MG63 (cell line): ENCODE data around the gene TGFA. TPM values are rescaled to one million over a fixed set of nuclear protein-coding genes. Genes with fewer than 3 reads are reported as not detected.

ENCODE experiments used
- DNase-seq: peaks from one replicate; pipeline ENCODE4 v3.0.0-alpha.2; 2020
- H3K27me3 ChIP-seq: fragments of 250-450 bp; sonication (Bioruptor Pico); 2 replicates; pipeline ENCODE4 v1.5.1; 2020; ENCODE audit warnings: mild to moderate bottlenecking, moderate library complexity
- H3K36me3 ChIP-seq: fragments of 250-450 bp; sonication (Bioruptor Pico); 2 replicates; pipeline ENCODE4 v1.5.1; 2020; ENCODE audit warnings: mild to moderate bottlenecking, moderate library complexity
- H3K4me3 ChIP-seq: fragments of 250-450 bp; sonication (Bioruptor Pico); 2 replicates; pipeline ENCODE4 v1.5.1; 2020; ENCODE audit warnings: mild to moderate bottlenecking, moderate library complexity
- H3K9me3 ChIP-seq: fragments of 250-450 bp; sonication (Bioruptor Pico); 2 replicates; pipeline ENCODE4 v1.5.1; 2020; ENCODE audit warnings: mild to moderate bottlenecking, moderate library complexity
- total RNA-seq: library from RNA; depleted of rRNA; stranded (reverse); fragments of >200 nt; shearing (Covaris generic); gene quantifications from 2 replicates; pipeline ENCODE4 v1.2.3, GENCODE V29; 2014; ENCODE audit warnings: low replicate concordance

TGFA gene
- total RNA-seq, 1 experiment from 2014 or later: 0.43 TPM

- Histone ChIP-seq H3K27me3 (peaks cover 6% of the 10 kb centered on the region), H3K36me3 (no peaks in the 10 kb centered on the region), H3K4me3 (no peak overlapping the region), H3K9me3 (no peaks in the 10 kb centered on the region)
- no peak for DNase-seq
Measured at GRCh38 chr2:70558195-70558808, 4.7 kb upstream of the TGFA start.

- no peak for DNase-seq
Measured at GRCh38 chr2:70557171-70557838, 3.7 kb upstream of the TGFA start.

GRCh38 chr2:70556608-70557007 lies 3.0 kb upstream of the TGFA start:
- Histone ChIP-seq H3K9me3 (no peaks in the 10 kb centered on the region), H3K36me3 (no peaks in the 10 kb centered on the region), H3K4me3 (no peak overlapping the region), H3K27me3 (peaks cover 21% of the 10 kb centered on the region)
- DNase-seq: no peak

More at GRCh38 chr2:70557171-70557838, 3.7 kb upstream of the TGFA start:
- Histone ChIP-seq H3K36me3 (no peaks in the 10 kb centered on the region), H3K9me3 (no peaks in the 10 kb centered on the region), H3K27me3 (peaks cover 16% of the 10 kb centered on the region), H3K4me3 (no peak overlapping the region)

- H3K4me3 ChIP-seq: peak overlapping the region; percentile 47
- H3K27me3 ChIP-seq: peaks cover 26% of the 10 kb centered on the region
- DNase-seq: no peak
- H3K36me3 ChIP-seq: no peaks in the 10 kb centered on the region
- H3K9me3 ChIP-seq: no peaks in the 10 kb centered on the region
Measured at GRCh38 chr2:70554338-70554892, 789 bp upstream of the TGFA start.

- peaks cover 26% of the 10 kb centered on the region for H3K27me3 ChIP-seq
- DNase-seq: no peak
- no peaks in the 10 kb centered on the region for H3K36me3 ChIP-seq
- no peaks in the 10 kb centered on the region for H3K9me3 ChIP-seq
- H3K4me3 ChIP-seq: peak overlapping the region; percentile 47
Measured at GRCh38 chr2:70553334-70553583, 367 bp downstream of the TGFA start.

- peaks cover 26% of the 10 kb centered on the region for H3K27me3 ChIP-seq
- H3K36me3 ChIP-seq: no peaks in the 10 kb centered on the region
- peak overlapping the region; percentile 47 for H3K4me3 ChIP-seq
- no peaks in the 10 kb centered on the region for H3K9me3 ChIP-seq
- no peak for DNase-seq
Measured at GRCh38 chr2:70552501-70553333, 909 bp downstream of the TGFA start.

- DNase-seq: no peak
- no peaks in the 10 kb centered on the region for H3K36me3 ChIP-seq
- H3K9me3 ChIP-seq: no peaks in the 10 kb centered on the region
- H3K4me3 ChIP-seq: no peak overlapping the region
- H3K27me3 ChIP-seq: peaks cover 26% of the 10 kb centered on the region
Measured at GRCh38 chr2:70551167-70551566, 2.5 kb downstream of the TGFA start.

- Histone ChIP-seq H3K9me3 (no peaks in the 10 kb centered on the region), H3K36me3 (no peaks in the 10 kb centered on the region), H3K27me3 (peaks cover 26% of the 10 kb centered on the region), H3K4me3 (no peak overlapping the region)
- no peak for DNase-seq
Measured at GRCh38 chr2:70549962-70550361, 3.7 kb downstream of the TGFA start.

GRCh38 chr2:70549064-70549710 lies 4.4 kb downstream of the TGFA start:
- H3K4me3 ChIP-seq: no peak overlapping the region
- no peaks in the 10 kb centered on the region for H3K36me3 ChIP-seq
- H3K27me3 ChIP-seq: peaks cover 24% of the 10 kb centered on the region
- H3K9me3 ChIP-seq: no peaks in the 10 kb centered on the region
- no peak for DNase-seq

- Histone ChIP-seq H3K9me3 (no peaks in the 10 kb centered on the region), H3K4me3 (no peak overlapping the region), H3K36me3 (no peaks in the 10 kb centered on the region), H3K27me3 (peaks cover 19% of the 10 kb centered on the region)
- no peak for DNase-seq
Measured at GRCh38 chr2:70548233-70548632, 5.4 kb downstream of the TGFA start.

- Histone ChIP-seq H3K27me3 (peaks cover 7% of the 10 kb centered on the region), H3K9me3 (no peaks in the 10 kb centered on the region), H3K36me3 (no peaks in the 10 kb centered on the region), H3K4me3 (no peak overlapping the region)
- no peak for DNase-seq
Measured at GRCh38 chr2:70546885-70547284, 6.7 kb downstream of the TGFA start.

GRCh38 chr2:70546376-70546775 lies 7.2 kb downstream of the TGFA start:
- DNase-seq: no peak

GRCh38 chr2:70541481-70542020 lies 12.1 kb downstream of the TGFA start:
- no peaks in the 10 kb centered on the region for H3K36me3 ChIP-seq
- peaks cover 8% of the 10 kb centered on the region for H3K9me3 ChIP-seq
- no peaks in the 10 kb centered on the region for H3K27me3 ChIP-seq
- no peak overlapping the region for H3K4me3 ChIP-seq
- DNase-seq: peak; percentile 49

More at GRCh38 chr2:70546376-70546775, 7.2 kb downstream of the TGFA start:
- Histone ChIP-seq H3K4me3 (no peak overlapping the region), H3K27me3 (peaks cover 4% of the 10 kb centered on the region), H3K9me3 (no peaks in the 10 kb centered on the region), H3K36me3 (no peaks in the 10 kb centered on the region)

- Histone ChIP-seq H3K36me3 (no peaks in the 10 kb centered on the region), H3K9me3 (peaks cover 16% of the 10 kb centered on the region), H3K27me3 (no peaks in the 10 kb centered on the region), H3K4me3 (no peak overlapping the region)
- DNase-seq: no peak
Measured at GRCh38 chr2:70537840-70538239, 15.8 kb downstream of the TGFA start.

- DNase-seq: no peak
- Histone ChIP-seq H3K4me3 (no peak overlapping the region), H3K27me3 (no peaks in the 10 kb centered on the region), H3K36me3 (no peaks in the 10 kb centered on the region), H3K9me3 (peaks cover 16% of the 10 kb centered on the region)
Measured at GRCh38 chr2:70536517-70537055, 17.0 kb downstream of the TGFA start.

- Histone ChIP-seq H3K36me3 (no peaks in the 10 kb centered on the region), H3K9me3 (peaks cover 16% of the 10 kb centered on the region), H3K27me3 (no peaks in the 10 kb centered on the region), H3K4me3 (no peak overlapping the region)
- no peak for DNase-seq
Measured at GRCh38 chr2:70535573-70535972, 18.1 kb downstream of the TGFA start.
